RCC 7860 (cell line): ENCODE measurements around the gene LMLN.
"Not testable (repeated sequence)": the region's sequence is repeated elsewhere in the genome, so short reads cannot be mapped to it uniquely, and the experiment has no call there.

Experiments
- DNase-seq: peaks from one replicate; pipeline ENCODE4 v3.0.0-alpha.2; 2015; ENCODE audit warnings: low spot score
- FAIRE-seq: peaks from 2 replicates; lab custom pipeline; 2012; peaks lifted over from hg19 to GRCh38; lab: Jason Lieb, UNC

LMLN gene

DNA sequence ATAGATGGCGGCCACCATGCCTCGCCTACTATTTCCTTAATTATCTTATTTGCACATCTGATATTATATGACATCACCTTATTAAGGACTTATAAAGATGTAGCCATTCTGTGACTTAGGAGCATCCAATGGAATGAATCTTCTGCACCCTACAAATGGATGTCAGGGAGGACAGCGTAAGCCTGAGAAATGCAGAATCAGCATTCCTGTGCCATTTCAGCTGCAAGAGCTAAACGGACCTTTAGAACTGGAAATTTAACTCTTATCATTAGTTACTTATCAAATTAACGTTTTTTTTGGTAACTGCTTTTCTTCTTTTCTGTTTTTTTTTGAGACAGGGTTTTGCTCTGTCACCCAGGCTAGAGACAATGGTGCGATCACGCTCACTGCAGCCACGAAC is 65.6 kb downstream of the LMLN start:
- DNase-seq (no peak), FAIRE-seq (no peak)

DNA sequence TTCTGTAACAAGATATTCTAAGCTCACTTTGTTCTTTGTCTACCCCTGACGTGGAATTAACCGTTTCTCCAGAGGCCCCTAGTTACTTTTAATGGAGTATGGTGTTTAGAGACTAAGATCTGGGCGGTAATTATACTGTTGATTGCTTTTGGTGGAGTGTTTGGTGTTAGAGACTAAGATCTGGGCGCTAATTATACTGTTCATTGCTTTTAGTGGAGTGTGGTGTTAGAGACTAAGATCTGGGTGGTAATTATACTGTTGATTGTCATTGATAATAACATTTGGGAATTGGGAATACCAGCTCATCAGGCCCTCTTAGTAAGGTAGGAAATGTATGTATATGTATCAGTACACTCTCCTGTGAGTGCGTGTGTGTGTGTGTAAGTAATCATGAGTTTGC is 66.6 kb downstream of the LMLN start:
- FAIRE-seq: no peak
- no peak for DNase-seq

DNA sequence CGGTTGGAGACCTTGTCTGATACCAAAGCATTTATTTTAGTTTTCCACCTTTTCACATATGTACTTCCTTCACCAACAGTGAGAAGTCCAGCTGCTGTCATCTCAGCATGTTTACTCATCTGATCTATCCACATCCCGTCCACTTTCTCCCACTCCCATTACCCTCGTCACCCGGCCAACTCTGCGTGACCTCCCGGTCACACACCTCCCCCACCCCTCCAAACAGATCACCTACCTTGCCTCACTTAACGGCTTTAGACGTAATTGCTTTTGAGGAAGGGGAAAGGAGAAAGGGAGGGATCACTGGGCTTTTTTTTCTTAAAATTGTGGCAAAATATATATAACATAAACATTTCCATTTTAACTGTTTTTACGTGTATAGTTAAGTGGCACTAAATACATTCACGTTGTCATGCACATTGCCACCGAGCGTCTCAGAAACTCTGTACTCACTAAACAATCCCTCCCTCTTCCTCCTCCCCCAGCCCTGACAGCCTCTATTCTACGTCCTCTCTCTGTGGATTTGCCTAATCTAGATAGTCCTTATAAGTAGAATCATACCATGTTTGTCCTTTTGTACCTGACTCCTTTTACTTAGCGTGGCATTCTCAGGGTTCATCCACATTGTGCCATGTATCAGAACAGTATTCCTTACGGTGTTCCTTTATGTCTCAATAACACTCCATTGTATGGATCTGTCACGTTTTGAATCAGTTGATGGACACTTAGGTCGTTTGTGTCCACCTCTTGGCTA is 67.2 kb downstream of the LMLN start:
- FAIRE-seq: no peak
- DNase-seq: no peak

DNA sequence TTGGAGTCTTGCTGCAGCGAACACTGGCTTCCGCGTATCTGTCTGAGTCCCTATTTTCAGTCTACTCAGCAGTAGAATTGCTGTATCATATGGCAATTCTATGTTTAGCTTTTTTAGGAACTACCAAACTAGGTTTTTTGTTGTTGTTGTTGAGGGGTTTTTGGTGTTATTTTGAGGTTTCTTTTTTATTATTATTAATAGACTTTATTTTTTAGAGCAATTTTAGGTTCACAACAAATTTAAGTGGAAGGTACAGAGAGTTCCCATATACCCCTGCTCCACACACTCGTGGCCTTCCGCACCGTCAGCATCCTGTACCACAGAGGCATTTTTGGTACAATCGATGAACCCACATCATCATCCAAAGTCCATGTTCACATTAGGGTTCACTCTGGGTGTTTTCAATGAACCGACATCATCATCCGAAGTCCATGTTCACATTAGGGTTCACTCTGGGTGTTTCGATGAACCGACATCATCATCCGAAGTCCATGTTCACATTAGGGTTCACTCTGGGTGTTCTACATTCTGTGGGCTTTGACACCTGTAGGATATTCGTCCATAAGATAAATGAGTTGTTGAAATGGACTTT is 67.9 kb downstream of the LMLN start:
- FAIRE-seq (no peak), DNase-seq (no peak)

DNA sequence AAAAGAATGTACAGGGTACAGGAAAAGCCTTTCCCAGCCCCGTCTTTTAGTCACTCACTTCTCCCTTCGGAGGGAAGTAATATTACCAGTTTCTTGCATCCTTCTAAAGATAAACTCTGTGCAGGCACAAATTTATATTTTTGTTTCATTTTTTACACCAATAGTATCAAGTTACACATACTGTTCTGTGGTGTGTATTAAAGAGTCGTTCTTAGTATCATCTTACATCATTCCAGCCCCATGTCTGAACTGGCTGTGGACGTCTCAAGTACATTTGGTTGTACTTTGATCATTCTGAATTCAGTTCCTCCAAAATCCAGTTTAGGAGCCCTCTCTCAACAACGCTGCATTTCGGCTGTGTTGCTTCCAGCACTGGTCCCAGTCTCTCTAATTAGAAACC is 68.7 kb downstream of the LMLN start:
- no peak for DNase-seq
- FAIRE-seq: no peak

DNA sequence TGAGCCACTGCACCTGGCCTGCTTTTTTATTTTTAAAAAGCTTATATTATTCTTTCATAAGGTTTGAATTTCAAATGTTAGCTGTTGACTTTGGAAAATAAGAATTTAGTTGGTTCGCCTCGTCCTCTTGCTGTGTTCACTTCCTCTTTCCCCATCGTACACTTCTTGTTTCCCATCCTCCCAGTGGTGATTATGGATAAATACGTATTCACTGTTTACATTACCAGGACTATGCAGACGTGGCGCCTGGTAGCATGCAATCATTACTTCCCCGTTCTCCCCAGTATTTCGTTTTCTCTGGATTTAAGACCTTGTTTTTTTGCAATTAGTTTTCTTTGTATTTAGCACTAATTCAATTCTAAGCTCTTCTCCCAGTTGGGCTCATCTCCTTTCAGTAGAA is 70.1 kb downstream of the LMLN start:
- DNase-seq: no peak
- no peak for FAIRE-seq

DNA sequence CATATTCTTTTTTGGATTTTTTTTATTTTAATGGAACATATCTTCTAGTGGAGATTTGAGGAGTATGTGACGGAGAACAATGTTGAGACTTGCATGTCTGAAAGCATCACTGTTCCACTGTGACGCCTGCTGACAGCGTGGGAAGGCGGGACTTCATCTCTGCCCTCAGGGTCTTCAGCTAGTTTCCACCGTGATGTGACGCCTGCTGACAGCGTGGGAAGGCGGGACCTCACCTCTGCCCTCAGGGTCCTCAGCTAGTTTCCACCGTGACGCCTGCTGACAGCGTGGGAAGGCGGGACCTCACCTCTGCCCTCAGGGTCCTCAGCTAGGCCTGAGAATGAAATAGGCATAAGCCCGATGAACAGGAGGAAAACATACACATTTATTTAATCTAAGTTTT is 70.7 kb downstream of the LMLN start:
- DNase-seq: no peak
- FAIRE-seq: no peak

DNA sequence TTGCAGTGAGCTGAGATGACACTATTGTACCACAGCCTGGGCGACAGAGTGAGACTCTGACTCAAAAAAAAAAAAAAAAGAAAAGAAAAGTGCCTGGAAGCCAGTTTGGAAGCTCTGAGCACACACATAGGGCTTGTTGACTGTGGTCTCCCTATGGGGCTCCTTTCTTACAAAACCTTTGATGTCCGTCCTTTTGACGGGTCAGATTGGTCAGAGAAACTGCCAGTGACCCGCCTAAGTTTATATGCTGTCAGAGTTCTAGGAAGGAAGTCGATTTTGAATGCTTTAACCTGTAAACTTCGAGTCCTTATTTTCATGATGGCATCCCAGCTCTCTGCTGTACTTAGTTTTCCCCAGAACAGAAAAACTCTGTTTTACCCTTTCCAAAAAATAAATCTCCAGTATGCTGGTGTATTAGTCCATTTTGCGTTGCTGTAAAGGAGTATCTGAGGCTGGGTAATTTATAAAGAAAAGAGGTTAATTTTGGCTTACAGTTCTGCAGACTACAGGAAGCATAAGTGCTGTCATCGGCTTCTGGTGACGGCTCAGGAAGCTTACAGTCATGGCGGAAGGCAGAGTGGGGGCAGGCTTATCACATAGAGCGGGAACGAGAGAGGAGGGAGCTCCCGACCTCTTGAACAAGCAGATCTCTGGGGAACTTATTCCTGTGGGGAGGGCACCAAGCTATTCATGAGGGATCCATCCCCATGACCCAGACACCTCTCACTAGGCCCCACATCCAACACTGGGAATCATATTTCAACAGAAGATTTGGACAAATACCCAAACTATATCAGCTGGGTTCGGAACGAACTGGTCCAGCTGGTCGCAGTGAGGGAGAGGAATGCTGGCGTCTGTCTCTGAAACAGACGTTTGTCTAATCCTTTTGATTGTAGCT is 72.3 kb downstream of the LMLN start:
- DNase-seq (no peak), FAIRE-seq (no peak)

DNA sequence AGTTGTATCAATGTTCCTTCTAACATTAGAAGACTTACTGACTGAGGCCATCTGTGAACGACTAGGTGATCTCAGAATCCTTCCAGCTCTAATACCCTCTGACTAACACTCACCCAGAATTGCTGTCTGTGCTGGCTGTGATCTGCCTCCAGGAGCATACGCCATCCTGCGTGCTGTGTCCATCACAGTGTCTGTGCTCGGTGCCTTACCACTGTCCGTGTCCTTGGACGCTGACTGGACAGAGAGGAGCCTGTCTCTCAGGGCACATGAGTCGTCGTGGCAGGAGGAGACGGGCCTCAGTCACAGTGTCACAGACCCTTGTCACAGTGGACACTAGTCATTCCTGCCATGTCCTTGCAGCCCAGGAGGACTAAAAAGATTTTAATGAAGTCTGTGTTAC is 83.1 kb downstream of the LMLN start:
- FAIRE-seq (no peak), DNase-seq (no peak)

DNA sequence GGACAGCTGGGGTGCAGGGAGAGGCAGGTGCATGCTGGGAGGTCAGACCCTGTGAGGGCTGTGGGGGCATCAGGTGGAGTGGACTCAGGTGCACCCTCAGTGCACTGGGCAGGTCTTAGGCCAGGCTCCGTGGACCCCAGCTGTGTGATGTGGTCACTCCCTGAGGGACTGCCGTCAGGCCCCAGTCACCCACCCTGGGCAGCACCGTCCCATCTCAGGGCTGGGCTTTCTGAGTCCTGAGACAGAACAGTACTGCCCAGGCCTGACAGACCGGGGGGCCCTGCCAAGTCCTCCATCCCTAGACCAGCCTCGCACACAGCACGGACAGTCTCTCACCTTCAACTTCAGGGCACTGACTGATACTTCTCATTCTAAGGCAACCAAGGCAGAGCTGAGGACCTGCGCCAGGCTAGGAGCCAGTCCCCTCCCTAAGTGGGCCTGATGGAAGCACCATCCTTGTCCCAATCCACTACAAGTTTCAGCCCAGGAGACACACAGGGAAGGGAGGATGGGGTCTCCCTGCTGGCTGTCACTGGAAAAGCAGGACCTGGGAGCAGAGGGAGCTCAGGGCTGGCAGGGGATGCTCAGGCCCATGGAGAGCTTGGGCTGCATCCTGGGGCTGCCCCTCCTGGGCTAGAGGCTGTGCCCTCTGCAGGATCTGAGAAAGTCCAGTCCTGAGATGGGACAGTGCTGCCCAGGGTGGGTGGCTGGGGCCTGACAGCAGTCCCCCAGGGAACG is 86.3 kb downstream of the LMLN start:
- DNase-seq (no peak), FAIRE-seq (no peak)

DNA sequence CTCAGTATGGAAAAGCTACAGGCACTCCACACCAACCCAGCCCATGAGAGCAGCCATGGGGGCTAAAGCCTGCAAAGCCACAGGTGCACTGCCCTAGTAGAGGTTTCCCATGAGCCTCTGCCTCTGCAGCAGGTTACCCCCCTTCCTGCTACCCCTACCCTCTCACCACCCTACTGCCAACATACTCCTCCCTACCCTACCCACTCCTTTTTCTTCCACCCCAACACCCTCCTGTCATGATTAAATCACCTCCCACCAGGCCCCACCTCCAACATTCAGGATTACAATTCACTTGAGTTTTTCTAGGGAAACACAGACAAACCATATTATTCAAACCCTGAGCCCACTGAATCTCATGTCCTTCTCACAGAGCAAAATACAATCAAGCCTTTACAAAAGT is 88.4 kb downstream of the LMLN start:
- no peak for DNase-seq
- FAIRE-seq: no peak

DNA sequence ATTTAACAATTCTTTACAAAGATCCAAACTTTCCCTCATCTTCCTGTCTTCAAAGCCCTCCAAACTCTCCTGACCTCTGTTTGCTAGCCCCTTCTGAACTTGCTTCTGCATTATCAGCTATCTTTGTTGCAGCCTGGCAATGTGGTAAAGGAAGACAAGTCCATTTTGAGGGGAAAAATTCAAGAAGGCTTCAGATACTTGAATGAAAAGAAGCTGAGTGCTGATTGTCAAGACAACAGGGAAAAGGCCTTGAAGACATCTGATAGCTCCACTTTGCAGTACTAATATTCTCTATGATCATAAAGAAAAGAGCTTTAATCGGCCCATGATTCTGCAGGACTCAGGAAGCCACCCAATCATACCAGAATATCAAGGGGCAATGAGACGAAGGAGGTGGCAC is 91.8 kb downstream of the LMLN start:
- DNase-seq (no peak), FAIRE-seq (no peak)

DNA sequence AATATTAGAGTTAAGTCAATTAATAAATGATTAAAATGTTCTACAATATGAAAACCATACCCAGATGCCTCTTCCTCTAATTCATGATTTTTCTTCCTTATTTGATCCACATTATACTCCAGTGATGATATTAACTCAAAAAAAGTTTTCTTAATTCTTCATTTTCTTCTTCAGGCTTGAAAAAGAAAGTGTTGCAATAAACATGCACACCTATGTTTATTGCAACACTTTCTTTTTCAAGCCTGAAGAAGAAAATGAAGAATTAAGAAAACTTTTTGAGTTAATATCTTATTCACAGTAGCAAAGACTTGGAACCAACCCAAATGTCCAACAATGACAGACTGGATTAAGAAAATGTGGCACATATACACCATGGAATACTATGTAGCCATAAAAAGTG is 93.4 kb downstream of the LMLN start:
- DNase-seq, FAIRE-seq: not testable (repeated sequence)

DNA sequence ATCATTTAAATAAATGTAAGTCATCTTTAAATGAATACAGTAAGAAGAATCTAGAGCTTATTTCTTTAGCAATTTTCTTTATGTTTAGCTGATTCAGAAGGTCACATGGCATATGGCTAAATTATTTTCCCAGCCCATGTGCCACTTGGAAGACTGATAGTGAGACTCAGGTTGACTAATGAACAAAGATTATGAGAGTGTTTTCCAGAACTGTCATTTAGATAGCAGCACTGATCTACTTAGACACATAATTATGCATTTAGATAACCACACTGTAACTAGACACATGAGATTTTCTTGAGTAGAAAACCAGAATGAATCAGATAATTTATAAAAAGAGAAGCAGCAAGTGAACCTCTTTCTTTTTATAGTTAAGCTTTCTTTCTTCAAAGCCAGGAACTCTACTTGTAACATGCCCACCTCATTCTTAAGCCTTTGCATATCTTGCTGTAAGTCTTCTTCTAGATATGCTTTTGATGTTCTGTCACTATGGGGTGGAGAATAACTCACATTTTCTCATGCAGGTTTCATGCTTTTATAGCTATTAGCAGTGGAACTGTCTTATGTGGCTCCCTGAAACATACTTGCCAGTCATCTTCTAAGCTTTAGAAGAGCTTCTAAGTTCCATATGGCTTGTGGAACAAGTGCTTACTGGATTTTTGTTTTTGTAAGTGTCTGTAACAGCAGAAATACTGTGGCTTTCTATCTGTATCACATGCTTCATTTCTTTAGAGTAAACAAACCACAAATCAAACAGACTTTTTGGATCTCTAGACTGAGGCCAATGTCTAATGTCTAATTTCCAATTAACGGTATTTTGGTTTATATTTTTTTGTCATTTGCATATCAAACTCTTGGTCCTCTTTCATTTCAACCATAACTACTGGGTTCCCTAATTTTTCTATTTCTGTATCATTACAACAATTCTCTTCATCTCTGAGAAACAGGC is 101.4 kb downstream of the LMLN start:
- FAIRE-seq: no peak

DNA sequence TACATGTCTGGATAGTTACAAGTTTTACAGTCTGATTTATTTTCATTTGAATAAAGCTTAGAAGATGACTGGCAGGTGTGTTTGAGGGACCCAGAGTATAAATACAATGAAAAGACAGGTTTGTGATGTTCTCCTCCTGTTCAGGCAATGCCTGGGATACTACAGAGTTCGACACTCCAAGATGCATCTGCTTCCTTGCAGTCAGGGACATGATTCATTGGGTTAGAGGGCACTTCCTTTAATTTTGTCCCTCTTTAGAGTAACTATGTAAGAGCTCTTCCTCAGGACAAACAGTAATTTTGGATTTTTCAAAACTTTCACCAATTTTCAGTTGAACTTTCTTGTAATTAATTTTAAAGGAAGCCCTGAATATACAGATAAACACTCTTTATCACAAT is 102.0 kb downstream of the LMLN start:
- DNase-seq (no peak), FAIRE-seq (no peak)

More for the DNA sequence above, 101.4 kb downstream of the LMLN start:
- no peak for DNase-seq

DNA sequence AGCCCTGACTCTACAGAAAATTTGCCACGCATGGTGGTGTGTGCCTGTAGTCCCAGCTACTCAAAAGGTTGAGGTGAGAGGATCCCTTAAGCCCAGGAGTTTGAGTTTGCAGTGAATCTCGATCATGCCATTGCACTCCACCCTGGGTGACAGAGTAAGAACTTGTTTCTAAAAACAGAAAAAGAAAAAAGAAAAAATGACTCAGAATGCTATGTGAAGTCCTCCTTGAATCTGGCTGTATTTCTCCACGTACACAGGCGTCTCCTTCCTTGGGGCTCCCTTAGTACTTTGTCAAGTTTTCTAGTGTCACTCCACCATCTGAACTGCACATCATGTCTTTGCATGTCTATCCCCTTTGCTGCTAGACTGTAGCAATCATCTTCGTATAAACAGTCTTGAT is 104.4 kb downstream of the LMLN start:
- FAIRE-seq (no peak), DNase-seq (no peak)

DNA sequence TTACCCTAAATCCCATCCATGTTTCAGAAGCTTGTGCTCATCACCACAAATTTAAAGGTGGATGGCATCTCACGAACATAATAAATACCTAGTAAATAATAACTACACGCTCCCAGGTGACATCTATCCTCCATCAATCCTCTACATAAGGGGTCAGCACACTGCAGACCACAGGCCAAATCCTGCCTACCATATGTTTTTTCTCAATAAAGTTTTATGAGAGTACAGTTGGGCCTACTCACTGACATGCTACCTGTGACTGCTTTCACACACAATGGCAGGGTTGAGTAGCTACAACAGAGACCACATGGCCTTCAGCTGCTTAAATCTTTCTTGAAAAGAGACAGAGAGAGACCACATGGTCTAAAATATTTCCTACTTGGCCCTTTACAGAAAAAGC is 105.9 kb downstream of the LMLN start:
- no peak for FAIRE-seq

DNA sequence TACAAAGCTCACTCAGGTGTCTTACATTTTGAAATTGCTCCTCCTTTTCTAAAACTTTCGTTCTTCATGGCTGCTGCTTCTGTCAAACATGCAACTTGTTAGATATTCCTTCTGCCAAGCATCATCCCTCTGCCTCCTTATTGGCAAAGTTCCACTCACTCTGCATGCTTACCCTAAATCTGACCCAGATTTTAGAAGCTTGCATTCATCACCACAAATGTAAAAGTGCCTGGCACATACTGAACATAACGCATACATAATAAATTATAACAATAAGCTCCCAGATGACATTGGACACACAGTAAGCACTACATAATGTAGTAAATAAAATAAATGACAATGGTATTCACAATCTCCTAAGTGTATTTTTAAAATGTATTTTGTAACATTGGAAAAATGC is 107.4 kb downstream of the LMLN start:
- DNase-seq (no peak), FAIRE-seq (no peak)

More for the DNA sequence above, 105.9 kb downstream of the LMLN start:
- DNase-seq: no peak

DNA sequence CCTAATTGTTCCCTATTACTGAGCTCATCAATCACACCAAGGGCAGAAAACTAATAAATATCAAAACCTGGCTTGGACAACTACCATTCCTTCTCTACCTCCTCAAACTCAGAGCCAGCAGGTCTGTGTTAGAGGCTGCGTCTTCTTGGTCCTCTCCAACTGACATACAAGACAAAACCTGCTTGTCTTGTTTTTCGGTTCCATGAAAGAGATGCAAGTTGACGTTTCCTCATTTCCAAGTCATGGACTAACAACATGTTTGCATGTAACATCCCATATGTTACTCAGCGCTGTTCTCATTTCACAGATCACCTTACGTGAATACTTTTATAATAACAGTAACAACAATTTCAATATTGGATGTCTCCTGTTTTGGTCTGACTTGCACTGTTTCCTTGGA is 110.9 kb downstream of the LMLN start:
- DNase-seq (no peak), FAIRE-seq (no peak)
